NAMALWA (cell line): Measurements from ENCODE around the gene TEX264.
A peak's percentile ranks its signal among the peaks of the same experiment; 100 is the strongest.
"Not testable (repeated sequence)": the region's sequence is repeated elsewhere in the genome, so short reads cannot be mapped to it uniquely, and the experiment has no call there.

ENCODE experiments used
- DNase-seq: peaks from one replicate; pipeline ENCODE4 v3.0.0-alpha.2; 2015; ENCODE audit warnings: low spot score

The TEX264 gene

DNA sequence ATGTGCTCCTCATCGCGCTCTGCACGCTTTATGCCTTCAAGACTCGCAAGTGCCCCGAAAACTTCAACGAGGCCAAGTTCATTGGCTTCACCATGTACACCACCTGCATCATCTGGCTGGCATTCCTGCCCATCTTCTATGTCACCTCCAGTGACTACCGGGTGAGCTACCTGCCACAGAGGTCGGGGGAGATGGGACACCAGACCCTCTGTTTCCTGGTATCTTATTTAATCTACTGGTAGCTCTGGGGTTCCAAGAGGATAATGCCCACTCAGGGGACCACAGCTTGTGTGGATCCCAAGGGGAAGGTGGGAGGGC is 44.9 kb downstream of the TEX264 start:
- no peak for DNase-seq

DNA sequence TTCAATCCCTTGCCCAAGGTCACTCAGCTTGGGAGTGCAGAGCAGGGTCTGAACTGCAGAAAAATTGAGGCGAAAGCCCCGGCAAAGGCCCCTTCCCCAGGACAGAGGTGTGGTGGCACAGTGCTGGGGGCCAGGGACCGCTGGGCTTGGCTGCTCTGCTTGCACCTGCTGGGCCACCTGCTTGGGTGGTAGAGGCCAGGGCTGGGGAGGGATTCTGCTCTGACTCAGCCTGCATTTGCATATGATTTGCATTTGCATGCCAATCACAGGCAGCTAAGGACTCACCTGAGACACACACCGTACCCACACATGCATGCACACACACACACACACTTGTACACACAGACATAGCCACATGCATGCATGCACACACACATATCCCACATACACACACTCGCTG is 45.8 kb downstream of the TEX264 start:
- peak; percentile 24 for DNase-seq

DNA sequence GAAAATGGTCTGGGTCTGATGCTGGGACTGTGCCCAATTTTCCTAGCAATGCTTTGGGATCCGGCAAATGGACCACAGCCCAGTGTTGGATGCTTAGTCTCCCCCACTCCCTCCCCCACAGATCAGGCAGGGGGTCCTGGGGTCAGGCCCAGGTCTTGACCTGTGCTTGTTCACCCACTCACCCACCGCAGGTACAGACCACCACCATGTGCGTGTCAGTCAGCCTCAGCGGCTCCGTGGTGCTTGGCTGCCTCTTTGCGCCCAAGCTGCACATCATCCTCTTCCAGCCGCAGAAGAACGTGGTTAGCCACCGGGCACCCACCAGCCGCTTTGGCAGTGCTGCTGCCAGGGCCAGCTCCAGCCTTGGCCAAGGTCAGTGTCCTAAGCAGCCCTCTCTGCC is 46.4 kb downstream of the TEX264 start:
- no peak for DNase-seq

DNA sequence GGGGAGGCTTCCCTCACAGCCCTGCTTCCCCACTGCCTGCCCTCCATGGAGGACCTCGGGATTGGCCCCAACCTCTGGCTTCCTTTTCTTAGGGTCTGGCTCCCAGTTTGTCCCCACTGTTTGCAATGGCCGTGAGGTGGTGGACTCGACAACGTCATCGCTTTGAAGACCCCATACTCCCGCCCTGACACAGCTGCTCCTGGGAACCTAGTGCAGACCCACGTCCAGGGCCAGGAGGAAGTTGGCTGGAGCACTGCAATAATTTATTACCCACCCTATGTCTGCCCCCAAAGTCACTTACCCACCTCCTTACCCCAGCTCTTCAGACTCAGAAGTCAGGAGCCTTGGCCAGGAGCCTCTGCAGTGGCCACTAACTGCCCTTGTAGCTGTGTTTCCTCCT is 46.9 kb downstream of the TEX264 start:
- DNase-seq, result no peak

DNA sequence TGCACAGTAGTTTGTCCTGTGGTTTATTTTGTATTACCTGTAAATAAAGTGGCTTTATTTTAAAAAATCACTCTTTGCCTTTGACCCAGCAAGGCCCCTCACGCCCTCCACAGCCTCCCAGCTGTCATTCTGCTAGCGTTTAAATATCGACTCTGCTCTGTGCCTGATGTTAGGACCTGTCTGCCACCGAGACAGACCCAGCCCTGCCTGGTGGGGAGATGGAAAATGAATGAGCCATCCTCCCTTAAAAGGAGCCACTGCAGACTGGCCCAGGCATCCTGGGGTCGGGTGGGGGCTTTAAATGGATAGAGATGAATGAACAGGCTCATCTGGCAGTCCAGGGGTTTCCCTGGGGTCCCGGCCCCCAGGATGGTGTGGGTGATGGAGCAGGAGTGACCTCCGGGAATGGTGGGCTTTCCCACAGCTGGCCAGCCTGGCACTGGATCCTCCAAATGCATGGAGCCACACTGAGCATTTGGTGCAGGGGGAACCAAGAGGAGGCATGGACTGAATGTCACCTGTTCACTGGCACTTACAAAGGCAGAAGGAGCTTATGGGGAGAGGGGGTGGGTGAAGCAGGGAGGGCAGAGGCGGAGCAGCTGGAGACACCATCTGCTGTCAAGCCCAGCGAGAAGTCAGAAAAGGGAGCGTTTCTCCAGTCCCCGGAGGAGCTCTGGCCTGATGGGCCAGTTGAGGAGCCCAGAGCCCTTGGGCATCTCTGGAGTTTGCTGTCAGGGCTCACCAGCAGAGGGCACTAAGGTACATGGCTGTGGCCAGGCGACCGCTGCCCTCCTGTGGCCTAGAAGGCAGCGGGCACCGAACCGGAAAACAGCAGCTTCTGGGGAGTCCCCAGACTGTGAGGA is 47.7 kb downstream of the TEX264 start:
- peak; percentile 58 for DNase-seq

DNA sequence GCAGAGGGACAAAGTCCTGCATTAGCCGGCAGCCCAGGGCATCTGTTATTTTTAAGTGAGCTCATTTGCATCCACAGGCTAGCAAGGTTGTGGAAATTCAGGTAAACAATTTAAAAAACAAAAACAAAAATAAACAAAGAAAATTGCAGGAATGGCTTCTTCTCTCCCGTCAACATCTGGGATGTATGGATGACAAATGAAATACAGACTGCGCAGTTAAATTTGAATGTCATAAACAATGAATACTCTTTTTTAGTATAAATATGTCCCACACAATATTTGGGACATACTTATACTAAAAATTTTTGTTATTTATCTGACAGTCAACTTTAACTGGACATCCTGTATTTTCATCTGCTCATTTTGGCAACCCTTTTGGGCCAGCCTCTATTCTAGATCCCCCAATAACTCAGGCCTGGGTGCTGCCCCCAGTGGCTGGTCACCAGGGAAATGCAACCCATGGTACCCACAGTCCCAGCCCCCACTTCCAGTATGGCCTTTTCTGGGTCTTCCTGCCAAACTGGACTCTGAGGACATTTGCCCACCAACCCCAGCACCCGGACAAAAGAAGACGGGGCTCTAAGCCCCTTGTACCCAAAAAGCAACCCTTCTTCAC is 48.5 kb downstream of the TEX264 start:
- no peak for DNase-seq

DNA sequence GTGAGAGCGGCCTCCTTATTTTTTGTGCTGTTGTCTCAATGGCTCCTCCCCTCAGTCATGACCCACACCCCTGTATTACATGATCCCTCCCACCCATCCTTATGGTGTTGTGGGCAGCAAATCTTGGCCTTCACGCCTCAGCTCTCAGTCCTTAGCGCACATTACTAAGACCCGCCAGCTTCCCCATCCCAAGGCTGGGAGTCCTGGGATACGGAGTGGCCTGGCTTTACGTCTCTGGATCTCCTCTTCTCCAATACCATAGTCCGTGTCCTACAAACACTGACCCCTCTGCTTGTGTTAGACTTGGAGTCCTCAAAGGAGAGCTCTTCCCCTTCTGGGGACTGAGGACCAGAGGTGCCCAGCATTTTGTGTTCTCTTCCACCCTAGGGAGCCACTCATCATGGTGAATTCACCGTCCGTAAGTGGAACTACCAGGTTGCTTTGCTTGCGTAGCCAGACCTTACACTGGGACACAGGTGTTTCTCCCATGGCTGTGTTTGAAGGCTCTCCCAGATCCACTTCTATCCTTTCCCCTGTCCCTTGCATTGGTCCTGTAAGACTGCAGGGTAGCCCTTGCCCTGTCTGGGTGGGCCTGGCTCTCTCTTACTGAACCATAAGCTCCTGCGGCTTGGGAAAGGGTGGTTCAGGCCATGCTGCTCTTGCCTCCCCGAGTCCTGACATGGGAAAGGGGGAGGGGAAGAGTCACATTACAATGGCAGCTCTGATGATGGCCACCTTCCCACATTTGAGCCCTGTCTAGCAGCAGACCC is 49.4 kb downstream of the TEX264 start:
- DNase-seq, result no peak

DNA sequence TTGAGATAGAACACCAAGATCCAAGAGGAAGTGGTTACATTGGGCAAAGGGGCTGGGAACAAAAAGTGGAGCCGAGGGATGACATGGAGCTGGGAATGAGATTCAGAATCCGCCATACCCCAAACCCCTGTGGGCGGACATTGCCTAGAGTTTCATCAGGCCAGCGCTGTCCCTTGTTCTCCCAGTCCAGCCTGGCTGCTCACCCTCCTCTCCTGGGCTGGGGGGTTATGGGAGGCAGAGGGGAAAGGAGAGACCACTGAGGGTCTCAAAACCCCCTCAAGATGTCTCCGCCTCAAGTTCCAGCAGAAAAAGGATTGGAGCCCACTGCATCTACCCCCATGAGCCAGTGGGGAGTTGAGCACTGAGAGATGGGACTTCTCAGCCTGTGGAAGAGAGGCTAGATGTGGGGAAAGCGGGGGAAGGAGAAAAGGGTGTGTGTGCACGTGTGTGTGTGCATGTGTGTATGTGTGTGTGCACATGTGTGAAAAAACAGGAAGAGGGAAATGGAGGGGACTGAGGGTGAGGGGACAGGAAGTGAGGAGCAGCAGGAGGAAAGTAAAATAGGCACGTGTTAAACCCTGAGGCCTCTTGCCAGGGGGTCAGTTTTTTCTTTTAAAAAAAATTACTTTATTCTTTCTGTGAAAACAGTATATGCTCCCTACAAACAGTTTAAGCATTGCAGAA is 50.2 kb downstream of the TEX264 start:
- DNase-seq, result no peak

DNA sequence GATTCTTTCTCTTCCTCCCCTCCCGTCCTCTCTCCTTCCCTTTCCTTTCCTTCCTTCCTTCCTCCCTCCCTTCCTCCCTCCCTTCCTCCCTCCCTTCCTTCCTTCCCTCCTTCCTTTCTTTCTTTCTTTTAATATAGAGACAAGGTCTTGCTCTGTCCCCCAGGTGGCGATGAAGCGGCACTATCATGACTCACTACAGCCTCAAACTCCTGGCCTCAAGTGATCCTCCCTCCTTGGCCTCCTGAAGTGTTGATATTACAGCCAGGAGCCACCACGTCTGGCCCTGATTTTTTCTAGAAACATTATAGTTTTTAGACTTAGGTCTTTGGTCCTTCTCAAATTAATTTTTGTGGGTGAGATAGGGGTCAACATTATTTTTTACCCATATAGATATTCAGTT is 51.3 kb downstream of the TEX264 start:
- no peak for DNase-seq

DNA sequence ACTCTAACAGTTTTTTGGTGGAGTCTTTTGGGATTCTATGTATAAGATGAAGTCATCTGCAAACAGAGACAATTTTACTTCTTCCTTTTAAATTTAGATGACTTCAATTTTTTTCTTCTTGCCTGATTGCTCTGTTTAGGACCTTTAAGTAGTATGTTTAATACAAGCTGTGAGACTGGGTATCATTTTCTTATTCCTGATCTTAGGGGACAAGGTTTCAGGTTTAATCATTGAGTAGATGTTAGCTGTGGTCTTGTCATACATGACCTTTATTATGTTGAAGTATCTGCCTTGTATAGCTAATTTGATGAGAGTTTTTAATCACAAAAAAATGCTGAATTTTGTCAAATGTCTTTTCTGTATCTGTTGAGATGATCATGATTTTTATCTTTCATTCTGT is 56.4 kb downstream of the TEX264 start:
- DNase-seq, result no peak

DNA sequence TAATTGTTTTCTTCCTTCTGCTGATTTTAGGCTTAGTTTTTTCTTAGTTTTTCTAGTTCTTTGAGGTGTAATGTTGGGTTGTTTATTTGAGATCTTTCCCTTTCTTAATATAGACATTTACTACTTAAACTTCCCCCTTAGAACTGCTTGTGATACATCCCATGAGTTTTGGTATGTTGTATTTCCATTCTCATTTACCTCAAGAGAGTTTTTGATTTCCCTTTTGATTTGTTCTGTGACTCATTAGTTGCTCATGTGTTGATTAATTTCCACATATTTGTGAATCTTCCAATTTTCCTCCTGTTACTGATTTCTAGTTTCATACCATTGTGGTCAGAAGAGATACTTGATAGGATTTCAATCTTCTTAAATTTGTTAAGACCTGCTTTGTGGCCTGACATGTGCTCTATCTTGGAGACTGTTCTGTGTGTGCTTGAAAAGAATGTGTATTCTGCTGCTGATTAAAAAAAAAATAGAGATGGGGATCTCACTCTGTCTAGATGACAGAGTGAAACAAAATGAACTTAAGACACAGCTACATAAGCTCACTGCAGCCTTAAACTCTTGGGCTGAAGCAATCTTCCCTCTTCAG is 58.1 kb downstream of the TEX264 start:
- no peak for DNase-seq

DNA sequence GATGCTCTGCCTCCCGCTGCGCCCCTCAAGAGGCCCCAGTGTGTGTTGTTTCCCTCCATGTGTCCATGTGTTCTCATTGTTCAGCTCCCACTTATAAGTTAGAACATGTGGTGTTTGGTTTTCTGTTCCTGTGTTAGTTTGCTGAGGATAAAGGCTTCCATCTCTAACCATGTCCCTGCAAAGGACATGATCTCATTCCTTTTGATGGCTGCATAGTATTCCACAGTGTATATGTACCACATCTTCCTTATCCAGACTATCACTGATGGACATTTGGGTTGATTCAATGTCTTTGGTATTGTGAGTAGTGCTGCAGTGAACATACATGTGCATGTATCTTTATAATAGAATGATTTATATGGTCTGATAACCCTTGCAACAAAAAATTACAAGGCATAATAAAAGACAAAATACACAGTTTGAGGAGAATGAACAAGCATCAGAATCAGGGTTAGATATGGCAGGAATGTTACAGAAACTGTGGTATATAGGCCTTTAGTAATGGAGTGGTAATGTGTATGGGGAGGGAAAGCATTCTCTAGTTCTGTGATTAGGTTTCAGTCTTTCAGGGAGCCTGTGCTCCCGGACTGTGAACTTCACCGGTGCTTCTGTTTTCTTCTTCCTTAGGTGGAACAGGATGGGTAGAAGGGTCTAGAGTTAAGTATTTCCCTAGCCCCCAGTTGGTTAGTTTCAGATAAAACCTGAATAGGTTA is 63.0 kb downstream of the TEX264 start:
- no peak for DNase-seq

DNA sequence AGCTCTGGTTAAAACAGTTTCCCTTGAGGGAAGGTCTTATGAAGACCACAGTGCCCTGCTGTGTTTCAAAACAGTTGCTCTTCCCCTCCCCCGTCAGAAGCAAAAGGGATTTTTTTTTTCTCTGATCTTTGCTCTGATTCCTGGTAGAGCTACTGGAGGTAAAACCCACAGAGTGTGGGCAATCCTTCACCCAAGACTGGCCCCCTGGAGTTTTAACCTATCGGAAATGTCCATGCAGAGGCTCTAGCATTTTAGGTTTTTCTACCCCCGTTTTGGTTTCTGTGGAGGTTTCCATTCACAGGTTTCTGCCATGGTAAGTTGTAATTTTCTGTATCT is 63.5 kb downstream of the TEX264 start:
- DNase-seq, result no peak

DNA sequence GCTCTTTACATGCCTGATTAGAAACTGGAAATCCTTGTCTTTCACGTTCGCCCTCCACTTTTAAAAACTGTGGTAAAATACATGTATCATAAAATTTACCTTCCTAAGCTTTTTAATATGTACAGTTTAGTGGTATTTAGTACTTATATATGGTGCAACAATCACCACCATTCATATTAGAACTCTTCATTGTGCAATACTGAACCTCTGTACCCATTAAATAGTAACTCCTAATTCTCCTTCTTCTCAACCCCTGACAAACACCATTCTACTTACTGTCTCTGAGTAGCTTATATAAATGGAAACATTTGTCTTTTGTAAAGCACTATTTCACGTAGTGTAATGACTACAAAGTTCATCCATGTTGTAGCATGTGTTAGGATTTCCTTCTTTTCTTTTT is 64.0 kb downstream of the TEX264 start:
- no peak for DNase-seq

DNA sequence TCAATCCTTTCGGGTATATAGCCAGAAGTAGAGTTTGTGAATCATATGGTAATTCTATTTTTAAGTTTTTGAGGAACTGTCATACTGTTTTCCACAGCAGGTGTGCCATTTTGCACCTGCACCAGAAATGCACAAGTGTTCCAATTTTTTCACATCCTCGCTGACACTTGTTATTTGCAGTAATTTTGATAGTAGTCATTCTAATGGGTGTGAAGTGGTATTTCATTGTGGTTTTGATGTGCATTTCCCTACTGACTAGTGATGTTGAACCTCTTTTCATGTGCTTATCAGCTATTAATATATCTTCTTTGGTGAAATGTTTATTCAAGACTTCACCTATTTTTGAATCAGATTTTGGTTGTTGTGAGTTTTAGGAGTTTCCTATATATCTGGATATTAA is 64.9 kb downstream of the TEX264 start:
- no peak for DNase-seq

DNA sequence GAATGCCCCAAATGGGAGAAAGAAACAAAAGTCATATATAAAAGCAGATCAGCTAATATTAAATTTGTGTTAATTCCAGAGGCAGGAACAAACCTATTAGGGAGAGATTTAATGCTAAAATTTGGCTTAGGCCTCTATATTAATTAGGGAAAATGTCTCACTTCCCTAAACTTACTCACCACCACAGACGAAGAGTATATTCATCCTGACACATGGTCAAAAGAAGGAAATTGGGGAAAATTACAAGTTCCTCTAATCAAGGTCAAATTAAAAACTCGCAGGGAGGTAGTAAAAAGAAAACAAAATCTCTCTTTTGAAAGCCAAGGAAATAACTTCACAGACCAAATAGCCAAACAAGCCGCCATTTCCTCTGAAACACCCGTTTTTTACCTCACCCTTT is 68.1 kb downstream of the TEX264 start:
- no peak for DNase-seq

DNA sequence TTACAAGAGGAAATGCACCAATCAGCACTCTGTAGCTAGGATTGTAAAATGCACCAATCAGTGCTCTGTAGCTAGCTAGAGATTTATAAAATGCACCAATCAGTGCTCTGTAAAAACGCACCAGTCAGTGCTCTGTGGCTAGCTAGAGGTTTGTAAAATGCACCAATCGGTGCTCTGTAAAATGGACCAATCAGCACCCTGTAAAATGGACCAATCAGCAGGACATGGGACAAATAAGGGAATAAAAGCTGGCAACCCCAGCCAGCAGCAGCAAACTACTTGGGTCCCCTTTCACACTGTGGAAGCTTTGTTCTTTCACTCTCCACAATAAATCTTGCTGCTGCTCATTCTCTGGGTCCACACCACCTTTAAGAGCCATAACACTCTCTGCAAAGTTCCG is 71.3 kb downstream of the TEX264 start:
- not testable (repeated sequence) for DNase-seq

DNA sequence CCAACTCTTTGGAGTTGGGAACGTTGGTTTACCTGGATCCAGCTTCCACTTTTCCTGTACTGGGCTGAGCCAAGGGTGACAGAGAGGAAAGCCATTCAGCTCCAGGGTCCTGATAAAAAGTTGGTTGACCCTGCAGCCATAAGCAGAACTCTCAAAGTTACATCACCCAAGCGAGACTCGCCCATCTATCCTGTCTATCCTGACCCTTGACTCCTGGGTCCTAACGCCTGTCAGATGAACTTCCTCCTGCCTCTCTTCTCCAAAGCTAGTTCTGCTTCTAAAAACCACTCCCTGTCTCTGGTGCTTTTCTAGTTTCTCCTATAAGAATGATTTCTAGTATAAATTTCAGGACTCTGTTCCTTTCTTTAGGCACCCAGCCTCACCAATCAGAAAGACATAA is 71.9 kb downstream of the TEX264 start:
- not testable (repeated sequence) for DNase-seq

DNA sequence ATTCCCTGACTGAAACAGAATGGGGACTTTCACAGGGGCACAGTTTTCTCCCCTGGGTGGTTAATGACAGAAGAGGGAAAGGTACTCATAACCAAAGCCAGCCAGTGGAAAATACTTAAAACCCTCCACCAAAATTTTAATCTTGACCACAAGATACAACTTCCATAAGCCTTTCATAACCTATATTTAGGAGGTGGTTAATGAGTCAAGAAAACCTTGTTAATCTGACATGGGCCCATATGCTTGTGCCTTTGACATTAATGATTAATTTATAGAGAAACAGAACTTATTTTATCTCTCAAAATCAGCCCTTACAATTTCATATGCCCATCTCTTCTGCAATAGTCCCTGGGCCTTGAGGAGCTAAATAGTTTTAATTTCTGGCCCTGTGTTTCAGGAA is 76.8 kb downstream of the TEX264 start:
- no peak for DNase-seq

DNA sequence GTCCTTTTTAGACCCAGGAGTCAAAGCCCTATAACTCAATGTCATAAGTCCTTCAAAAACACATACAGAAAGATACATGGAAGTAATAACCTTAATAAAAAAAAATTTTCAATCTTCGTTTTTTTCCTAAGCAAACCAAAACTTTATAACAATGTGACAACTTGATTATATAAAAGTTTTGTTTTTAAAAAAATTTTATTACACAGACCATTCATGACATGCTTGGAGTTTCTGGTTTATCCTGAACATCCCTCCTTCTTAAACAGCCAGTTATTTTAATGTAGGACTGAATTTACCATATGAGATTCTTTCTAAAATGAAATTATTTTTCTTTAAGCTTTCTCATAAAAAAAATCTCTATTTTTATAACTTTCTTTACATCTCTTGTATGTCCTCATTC is 77.3 kb downstream of the TEX264 start:
- DNase-seq, result no peak

DNA sequence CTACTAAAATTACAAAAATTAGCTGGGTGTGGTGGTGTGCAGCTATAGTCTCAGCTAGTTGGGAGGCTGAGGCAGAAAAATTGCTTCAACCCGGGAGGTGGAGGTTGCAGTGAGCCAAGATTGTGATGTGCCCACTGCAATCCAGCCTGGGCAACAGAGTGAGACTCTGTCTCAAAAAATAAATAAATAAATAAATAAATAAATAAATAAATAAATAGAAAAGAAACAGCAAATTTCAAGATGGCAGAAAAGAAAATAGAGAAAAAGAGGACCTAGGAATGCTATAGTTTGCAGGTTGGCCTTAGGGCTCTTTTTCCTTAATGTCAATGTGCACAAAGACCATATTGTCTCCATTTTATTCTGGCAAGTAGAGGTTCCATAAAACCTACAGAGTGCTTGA is 79.8 kb downstream of the TEX264 start:
- no peak for DNase-seq

DNA sequence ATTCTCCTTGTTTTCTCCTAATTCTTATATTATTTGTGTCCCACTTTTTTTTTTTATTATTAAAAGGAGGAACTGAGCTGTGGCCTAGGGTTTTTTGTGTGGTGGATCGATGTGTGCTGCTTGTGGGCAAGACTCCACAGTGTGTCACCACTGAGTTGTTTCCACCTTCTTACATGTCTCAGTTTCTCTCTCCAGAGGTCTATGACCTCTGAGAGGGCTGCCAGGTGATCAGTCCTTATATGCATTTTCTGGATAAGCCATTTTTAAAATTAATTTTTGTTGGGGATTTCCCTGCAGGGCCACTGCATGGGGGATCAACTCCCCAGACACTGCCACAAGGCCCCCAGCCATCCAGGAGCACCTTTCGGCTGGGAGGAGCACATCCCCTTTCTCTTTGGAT is 80.2 kb downstream of the TEX264 start:
- DNase-seq, result no peak
